ENCODE data around the gene LMO7. TPM values are rescaled to one million over a fixed set of nuclear protein-coding genes. Genes with fewer than 3 reads are reported as not detected.

The LMO7 gene
- total and polyA plus RNA-seq, 2 of the 13 experiments (the other 11 are each of a cell fraction or from before 2014, with no cell fraction given) = 34.0 to 121 TPM

GRCh38 chr13:75872980-75873379 lies 236.8 kb downstream of the LMO7 start:
- in situ Hi-C loops (cut with HindIII; ENCODE audit: extremely low pct_ligation_motif_present, low pct_unique_long_range_greater_than_20kb) = no loop called here

More at GRCh38 chr13:75872980-75873379, 236.8 kb downstream of the LMO7 start:
- Histone ChIP-seq H2AFZ (ENCODE audit: low read length) (no peak overlapping the region), H3K9ac (ENCODE audit: insufficient read depth, low read depth, low read length) (no peak overlapping the region), H3K4me3 (replicated peaks in 1 of 3; ENCODE audit: insufficient read depth in 1 of 3, low read depth in 2 of 3, low read length in 3 of 3) (no peak overlapping the region), H4K20me1 (ENCODE audit: insufficient read depth, low read length) (no peaks in the 10 kb centered on the region), H3K27ac (ENCODE audit: extremely low read length, insufficient read depth, low read length) (no peak overlapping the region), H3K27me3 (ENCODE audit: control insufficient read depth in 1 of 2, insufficient read depth in 2 of 2, low read length in 2 of 2) (peaks cover 0 to 15% of the 10 kb centered on the region in 2 experiments; a peak in 2 of 5 replicates), H3K36me3 (replicated peaks in 1 of 2; ENCODE audit: control insufficient read depth in 1 of 2, insufficient read depth in 2 of 2, low read length in 2 of 2) (no peaks in the 10 kb centered on the region), H3K4me2 (ENCODE audit: low read depth, low read length) (no peak overlapping the region), H3K4me1 (ENCODE audit: insufficient read depth, low read length) (no peaks in the 10 kb centered on the region), H3K79me2 (ENCODE audit: insufficient read depth, low read length) (no peaks in the 10 kb centered on the region), H3K9me3 (ENCODE audit: low read length) (no peaks in the 10 kb centered on the region)
- ChIA-PET CTCF (ENCODE audit: low intra/inter-chr PET ratio, low total read pairs) (no interaction called here), POLR2A (no interaction called here)
- 1% methylated on average over 3 of the region's 3 CpGs for WGBS (ENCODE audit: low lambda C conversion rate)
- TF ChIP-seq ZNF777 (CRISPR knock-in tag; IDR thresholded peaks at IDR 0.05) (no peak), KDM6A (CRISPR knock-in tag; IDR thresholded peaks at IDR 0.05; ENCODE audit: low read depth) (no peak), ATF6 (CRISPR knock-in tag; conservative IDR thresholded peaks at IDR 0.05) (no peak), STAG1 (CRISPR knock-in tag; IDR thresholded peaks at IDR 0.05) (no peak), TFE3 (CRISPR knock-in tag; IDR thresholded peaks at IDR 0.05) (no peak), FOXO1 (CRISPR knock-in tag; IDR thresholded peaks at IDR 0.05) (no peak), NFIC (IDR thresholded peaks at IDR 0.05; ENCODE audit: low read length) (no peak), ZMAT3 (CRISPR knock-in tag; conservative IDR thresholded peaks at IDR 0.05) (no peak), RXRA (CRISPR knock-in tag; IDR thresholded peaks at IDR 0.05) (no peak), ZHX1 (CRISPR knock-in tag; IDR thresholded peaks at IDR 0.05; ENCODE audit: low read depth) (no peak), SYNCRIP (IDR thresholded peaks at IDR 0.05; ENCODE audit: insufficient read depth, low read depth, low read length) (no peak), U2AF2 (IDR thresholded peaks at IDR 0.05; ENCODE audit: low read depth, low read length) (no peak), ZNF558 (CRISPR knock-in tag; IDR thresholded peaks at IDR 0.05; ENCODE audit: borderline replicate concordance) (no peak), ZNF414 (CRISPR knock-in tag; IDR thresholded peaks at IDR 0.05) (no peak), ZNF367 (CRISPR knock-in tag; IDR thresholded peaks at IDR 0.05; ENCODE audit: borderline replicate concordance) (no peak), MED8 (CRISPR knock-in tag; IDR thresholded peaks at IDR 0.05; ENCODE audit: insufficient replicate concordance) (no peak), HNRNPL (IDR thresholded peaks at IDR 0.05; ENCODE audit: low read depth, low read length) (no peak)
- intact Hi-C loops (cut with micrococcal nuclease; ENCODE audit: unreplicated experiment) = no loop called here
- ATAC-seq (no peak), FAIRE-seq (no peak), DNase-seq (ENCODE audit: low spot score) (no peak)
- no TSS peak for BruUV-seq (replicated peaks)

All from HepG2 (cell line).